Muscle of back (tissue), 11 donors: ENCODE measurements around the gene KCTD12. TPM values are rescaled to one million over a fixed set of nuclear protein-coding genes. Genes with fewer than 3 reads are reported as not detected.

Experiments used
- DNase-seq, 3 donors: peaks; one replicate each; pipeline versions ENCODE4 v3.0.0 to v3.0.0-alpha.2; 2013
- polyA plus RNA-seq, 10 donors: library from polyadenylated mRNA; unstranded; fragments of 120-200 nt; gene quantifications; one replicate each; pipeline ENCODE4 v1.2.1, GENCODE V29; 2013; ENCODE audit not compliant: insufficient read length in 10 of 10

The KCTD12 gene
- polyA plus RNA-seq, 10 donors: 179 to 277 (median 203) TPM

DNA sequence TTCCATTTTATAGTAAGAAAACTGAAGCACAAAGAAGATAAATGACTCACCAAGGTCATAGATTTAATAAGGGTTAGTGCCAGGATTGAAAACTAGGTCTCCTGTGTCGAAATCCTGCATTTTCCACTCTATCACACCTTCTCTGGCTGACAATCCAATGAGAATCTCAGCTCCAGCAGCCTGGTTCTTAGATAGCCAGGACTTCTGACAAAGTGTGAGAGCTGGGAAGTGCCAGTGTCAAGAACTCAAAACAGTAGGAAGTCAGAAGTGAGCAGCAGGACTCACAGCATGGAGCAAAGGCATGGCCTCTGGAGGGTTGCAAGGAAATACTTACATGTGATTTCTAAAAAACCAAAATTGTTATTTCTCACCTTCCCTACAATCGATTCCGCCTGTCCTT is 24.3 kb downstream of the KCTD12 start:
- DNase-seq: no peak

DNA sequence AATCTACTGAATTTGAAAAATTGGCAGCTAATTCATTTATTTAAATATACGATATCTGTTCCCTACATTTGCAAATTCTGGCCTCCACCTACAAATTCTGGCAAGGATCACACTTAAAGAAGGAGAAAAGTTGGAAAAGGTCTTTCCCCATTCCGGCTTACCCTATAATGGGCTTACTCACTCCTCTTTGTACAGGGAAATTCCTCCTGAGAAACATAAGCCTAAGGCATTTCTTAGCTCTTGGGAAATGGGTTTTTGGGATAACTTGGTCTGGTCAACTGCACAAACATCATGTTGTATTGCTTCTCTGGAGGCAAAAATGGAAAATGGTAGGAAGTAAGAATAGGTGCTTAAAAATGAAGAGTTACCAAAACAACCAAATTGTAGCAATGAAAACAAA is 25.5 kb downstream of the KCTD12 start:
- DNase-seq: no peak

DNA sequence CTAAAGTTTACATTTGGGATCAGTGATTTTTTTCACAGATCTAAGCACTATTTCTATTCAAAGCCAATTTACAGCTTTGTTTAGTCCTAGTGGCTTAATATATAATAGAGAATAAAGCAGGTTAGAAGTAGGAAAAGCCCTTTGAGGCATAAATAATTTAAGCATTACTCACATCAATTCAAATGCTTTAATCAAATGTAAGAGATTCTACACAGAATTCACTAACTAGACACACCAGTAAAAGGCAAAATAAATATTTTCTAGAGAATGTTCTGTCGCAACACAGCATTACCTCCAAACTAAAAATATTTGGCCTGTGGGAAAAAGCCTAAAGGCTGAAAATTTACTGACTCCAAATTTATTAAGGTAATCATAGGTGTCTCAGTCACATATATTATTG is 31.3 kb downstream of the KCTD12 start:
- no peak for DNase-seq

DNA sequence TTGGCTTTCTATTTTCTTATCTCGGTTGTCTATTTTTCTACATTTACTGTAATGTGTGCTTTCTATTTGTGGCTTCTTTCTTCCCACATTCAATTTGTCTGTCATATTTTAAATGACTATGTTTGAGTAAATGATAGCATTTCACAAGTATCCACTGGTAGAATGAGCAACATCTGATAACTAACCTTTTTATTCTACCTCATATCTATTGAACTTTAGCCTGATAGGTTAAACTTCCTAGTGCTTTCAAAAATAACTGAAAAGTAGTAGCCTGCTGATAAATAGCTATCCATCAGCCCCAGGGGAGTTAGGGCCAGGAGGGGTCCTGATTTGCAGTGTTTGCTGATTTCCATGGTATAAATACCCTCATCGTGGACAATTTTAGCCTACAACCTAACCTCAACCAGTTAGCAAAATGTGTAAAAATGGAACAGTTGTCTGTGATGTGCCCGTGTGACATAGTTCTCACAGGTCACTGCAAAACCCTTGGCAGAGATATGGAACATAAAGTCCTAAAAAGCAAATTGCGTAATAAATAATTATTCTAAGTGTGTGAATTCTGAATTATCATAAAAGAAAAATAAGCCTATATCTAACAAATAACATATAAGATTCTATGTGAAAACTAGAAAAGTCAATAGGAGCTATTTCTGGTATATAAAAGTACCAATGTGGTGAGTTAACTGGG is 32.1 kb downstream of the KCTD12 start:
- no peak for DNase-seq

DNA sequence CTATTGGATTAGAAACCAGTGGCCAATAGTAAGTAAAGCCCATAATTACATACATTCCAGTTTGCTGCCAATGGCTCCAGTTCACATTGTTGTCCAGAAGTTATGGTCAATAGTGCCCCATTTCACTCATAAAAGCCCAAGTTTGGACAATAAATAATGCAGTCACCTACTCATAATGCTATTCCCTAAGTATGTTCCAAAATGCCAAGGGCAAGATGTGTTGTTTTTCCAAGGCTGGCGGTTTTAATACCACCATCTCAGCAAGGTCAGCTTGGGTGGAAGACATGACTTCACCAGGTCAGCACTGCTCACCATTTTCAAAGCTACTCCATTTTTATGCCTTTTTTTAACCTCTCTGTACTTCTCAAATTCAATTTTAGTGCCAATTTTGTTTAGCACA is 32.7 kb downstream of the KCTD12 start:
- no peak for DNase-seq

DNA sequence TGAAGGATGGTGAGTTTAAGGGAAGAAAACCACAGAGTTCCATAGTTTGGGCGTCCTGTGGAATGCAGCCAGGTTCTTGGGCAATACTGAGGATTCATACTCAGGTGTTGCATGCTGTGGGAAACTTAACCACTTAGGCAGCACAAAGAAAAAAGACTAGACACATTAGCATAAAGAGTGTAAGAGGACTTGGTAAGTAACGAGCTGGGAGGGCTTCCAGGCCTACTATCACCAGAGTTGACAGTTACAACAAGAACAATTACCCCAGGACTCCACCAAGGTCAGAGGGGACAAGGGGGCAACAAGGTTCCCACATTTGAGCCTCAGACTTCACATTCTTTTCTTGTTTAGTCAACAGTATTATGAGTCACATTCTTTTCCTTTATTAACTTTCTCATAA is 33.2 kb downstream of the KCTD12 start:
- DNase-seq: no peak

DNA sequence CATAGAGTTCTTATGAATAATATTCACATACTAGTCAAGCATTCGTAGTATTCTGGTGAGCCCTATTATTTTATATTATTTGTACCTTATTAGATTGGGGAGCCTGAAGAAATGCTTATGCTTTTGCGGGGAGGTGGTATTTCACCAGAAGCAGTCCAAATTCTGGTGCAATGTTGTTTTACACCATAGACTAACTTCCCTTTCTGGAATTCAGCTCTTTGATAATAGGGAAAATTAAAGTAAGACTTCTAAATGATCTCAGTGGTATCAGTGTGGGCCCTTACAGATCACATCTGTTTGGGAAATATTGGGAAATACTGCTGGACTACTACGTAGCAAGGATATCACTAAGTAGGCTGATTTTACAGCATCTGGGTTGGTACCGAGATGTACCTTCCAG is 34.2 kb downstream of the KCTD12 start:
- DNase-seq: no peak

DNA sequence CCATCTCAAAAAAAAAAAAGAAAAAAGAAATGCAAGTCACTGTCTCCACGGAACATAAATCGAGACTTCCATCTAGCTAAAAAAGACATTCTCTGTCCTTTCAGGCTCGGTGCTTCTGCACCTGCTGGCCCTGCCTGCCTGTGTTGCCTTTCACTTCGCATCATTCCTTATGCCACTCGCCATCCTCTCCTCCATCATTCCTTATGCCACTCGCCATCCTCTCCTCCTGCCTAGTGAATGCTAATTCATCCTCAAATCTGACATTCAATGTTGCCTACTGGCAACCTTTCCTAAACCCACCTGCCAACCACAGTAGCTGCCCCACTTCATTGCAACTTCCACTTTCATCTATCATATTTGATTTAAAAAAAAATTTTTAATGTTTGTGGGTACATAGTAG is 36.7 kb downstream of the KCTD12 start:
- no peak for DNase-seq

DNA sequence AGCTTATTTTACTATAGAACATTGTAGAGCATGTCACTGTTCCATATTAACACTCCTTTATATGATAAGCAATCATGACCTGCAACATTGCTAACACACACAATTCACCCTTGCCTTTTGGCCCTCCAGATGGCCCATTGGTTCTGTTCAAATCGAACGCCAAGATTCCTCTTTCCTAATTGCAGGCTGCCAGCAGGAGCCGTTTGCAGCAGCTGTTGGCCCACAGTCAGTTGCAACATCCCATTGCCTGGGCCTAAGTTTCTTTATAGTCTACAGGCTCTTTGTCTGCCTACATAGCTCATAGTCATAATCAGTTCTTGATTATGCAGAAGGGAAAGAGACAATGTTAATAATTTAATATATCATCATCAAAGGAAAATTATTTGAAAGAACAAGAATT is 37.6 kb downstream of the KCTD12 start:
- peak in 1 of 3 donors; percentile 39 for DNase-seq

DNA sequence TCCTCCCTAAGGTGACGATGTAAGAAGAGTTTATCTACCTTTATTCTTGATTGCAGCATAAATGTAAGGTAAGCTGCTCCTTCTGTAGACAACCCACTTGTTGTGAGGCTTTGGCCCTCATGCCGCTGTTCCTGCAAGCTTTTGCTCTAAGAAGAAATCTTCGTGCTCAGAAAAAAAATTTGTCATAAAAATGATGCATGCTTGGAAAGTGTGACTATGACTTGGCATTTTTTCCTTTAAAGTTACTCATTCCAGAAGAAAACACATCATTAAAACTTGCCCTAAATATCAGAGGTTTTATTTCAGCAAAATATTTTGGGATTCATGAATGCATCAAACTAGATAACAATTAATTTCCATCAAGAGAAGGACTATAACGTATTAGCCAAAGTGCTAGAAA is 39.8 kb downstream of the KCTD12 start:
- no peak for DNase-seq

DNA sequence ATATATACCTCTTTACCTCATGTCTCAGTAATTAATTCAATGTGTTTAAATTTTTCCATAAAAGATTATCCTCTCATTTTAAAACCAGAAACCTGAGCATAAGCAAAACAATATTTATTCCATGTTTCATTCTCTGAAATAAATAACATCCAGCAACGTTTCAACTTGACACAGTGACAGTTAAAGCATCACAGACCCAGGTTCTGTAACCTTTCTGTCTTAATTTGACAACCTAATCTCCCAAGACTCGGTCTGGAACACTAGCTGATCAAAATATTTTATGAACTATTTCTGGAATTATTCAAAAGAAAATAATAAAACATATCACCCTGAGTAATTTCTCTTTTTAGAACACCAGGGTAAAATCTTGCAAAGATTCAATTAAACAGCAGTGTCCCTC is 40.3 kb downstream of the KCTD12 start:
- no peak for DNase-seq

DNA sequence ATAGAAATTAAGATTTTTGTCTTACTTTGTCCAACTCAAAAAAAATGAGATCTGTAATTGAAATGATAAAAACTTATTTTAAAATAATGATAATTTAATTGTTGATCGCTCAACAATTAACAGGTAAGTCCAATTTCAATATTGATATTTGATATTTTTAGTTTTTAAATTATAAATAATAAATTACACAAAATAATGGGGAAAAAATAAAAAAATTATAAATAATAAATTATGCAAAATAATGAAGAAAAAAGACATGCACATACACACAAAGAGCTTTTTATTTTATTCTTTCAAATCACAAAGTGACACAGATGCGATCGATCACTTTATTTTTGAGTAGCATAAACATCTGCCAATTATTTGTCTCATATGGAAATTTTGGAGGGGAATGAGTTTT is 40.8 kb downstream of the KCTD12 start:
- no peak for DNase-seq

DNA sequence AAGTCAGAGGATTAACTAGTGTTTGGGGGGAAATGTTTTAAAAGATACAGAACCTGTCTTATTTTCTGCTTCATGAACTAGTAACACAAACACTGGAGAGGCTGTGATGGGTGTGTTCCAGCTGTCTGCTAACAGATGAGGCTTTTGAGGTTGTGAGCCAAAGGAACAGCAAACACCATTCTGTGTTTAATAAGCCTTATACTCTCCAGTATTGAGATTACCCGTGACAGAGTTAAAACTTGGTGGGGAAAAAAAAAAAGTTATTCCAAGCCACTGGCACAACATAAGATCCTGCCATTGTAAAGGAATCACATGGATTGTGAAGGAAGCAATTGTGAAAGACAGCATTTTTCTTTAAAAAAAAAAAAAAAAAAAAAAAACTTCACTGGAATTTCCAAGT is 48.4 kb downstream of the KCTD12 start:
- peak in 2 of 3 donors; percentile 59 to 80 for DNase-seq

DNA sequence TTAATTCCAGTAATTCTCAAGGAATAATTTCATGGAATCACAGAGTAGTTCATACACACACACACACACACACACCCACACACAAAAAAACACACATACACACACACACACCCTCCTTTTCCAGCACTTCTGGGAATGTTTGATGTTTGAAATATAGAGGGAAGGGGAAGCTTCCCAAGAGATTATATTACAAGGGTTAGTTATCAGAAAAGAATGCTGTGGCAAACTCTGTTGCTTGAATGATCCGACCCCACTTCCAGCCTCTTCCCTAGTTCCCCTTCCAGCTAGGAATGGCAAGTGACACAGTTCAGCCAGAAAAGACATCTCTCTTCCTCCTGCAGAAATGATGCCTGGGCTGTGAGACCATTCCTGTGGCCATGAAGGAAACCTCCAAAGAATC is 49.9 kb downstream of the KCTD12 start:
- DNase-seq: peak in 1 of 3 donors; percentile 52

DNA sequence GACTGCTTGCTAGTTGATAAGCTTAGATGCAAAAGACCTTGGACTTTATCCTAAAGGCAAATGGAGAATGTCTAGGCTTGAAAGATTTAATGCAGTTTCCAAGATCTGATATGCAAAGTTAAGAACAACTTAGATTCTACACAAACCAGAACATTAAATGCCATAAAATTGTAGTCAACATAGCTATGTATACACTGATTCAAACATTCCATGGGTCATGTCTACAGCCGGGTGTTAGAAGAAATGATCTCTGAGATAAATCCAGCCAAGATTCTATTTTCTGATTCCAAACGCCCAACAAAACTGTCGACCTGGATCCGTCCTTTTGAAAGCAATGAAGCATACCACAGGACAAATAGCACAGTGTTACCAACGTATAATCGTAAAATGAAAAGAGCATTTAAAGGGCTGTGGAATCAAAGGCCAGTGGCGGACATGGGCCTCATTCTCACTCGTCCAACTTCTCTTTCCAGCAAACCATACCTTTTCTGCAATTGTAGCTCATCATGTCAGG is 52.7 kb downstream of the KCTD12 start:
- no peak for DNase-seq

DNA sequence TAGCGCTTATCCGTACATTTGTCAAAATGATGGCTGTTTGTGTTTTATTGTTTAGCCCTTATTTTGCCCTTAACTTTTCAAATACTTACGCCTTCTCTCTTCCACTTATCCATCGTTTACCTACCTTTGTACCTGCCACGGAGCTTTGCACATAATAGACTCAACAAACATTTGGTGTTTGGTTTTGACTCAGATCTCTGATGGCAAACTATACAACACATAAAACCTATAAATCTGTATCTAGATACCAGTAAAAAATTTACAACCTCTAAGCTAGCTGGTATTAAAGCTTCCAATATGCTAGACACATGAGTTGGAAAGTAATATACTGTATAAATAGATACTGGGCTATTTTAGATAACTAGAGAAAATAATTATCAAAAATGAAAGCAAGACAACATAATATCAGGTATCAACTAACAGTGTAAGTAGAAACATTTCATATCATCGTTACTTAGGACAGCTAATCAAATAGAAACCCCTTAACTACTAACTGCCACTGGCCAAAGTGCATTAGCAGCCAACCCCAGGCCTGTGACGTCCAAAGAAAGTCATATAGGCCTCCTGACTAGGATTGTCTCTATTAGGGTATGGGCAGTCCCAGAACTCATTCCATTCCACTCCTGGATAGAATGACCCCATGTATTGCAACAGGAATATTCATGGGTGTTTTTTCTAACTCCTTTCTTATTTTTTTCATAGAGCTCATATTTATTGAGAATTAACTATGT is 53.8 kb downstream of the KCTD12 start:
- no peak for DNase-seq

DNA sequence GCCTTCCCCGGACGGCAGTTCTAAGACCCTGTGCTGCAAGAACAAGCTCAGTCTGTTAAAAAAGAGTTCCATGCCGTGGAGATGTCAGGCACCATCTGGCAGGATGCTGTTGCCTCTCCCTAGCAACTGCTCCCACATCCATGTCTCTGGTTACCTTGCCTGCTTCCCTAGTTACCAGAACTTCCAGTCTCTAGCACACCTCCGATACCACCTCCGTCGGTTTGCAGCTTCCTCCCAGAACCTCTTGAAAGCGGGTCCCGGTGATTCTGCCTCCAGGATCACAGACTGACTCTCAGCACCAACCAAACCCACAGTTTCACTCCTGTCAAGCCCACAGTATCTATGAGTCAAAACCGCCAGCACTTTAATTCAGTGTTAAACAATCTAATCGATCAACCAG is 55.4 kb downstream of the KCTD12 start:
- no peak for DNase-seq

Other genes with a start within 250 kb of the KCTD12 start
- gene ACOD1, start 62.1 kb upstream of the KCTD12 start, polyA plus RNA-seq: not detected
- gene CLN5, start 105.7 kb upstream of the KCTD12 start, polyA plus RNA-seq: 10 to 100 TPM; 15.5 to 23.3 (median 18.4) TPM
- 10 to 100 TPM; 32.5 to 44.6 (median 38.6) TPM for gene FBXL3, start 140.8 kb upstream of the KCTD12 start, polyA plus RNA-seq